Neural cell (in vitro differentiated cells): ENCODE data around the gene NPTN. TPM values are rescaled to one million over a fixed set of nuclear protein-coding genes. Genes with fewer than 3 reads are reported as not detected.

ENCODE experiments used
- H2AFZ ChIP-seq: fragments of 200-600, 300-800 bp; sonication (generic), shearing (Covaris generic); 2 replicates; pipeline ENCODE4 v1.6.0; 2014; ENCODE audit warnings: low read depth, mild to moderate bottlenecking, antibody characterized with exemption, low read length, moderate library complexity
- H3F3A ChIP-seq: fragments of 200-600 bp; shearing (Covaris generic); 2 replicates; pipeline ENCODE4 v1.6.1; 2016; ENCODE audit warnings: mild to moderate bottlenecking, moderate library complexity, mixed read lengths, antibody characterized with exemption, low read length; ENCODE audit not compliant: insufficient read depth, poor library complexity, severe bottlenecking
- H3K27ac ChIP-seq: fragments of 200-600, 300-800 bp; sonication (generic), shearing (Covaris generic); 2 replicates; pipeline ENCODE4 v1.5.1; 2014; ENCODE audit warnings: mild to moderate bottlenecking, low read length, moderate library complexity
- H3K27me3 ChIP-seq: fragments of 300-800, 200-600 bp; sonication (generic), shearing (Covaris generic); 2 replicates; pipeline ENCODE4 v1.6.0; 2014; ENCODE audit warnings: mild to moderate bottlenecking, low read depth, low read length, moderate library complexity; ENCODE audit not compliant: insufficient read depth
- H3K36me3 ChIP-seq: fragments of 300-800, 200-600 bp; sonication (generic), shearing (Covaris generic); 2 replicates; pipeline ENCODE4 v1.5.1; 2014; ENCODE audit warnings: mild to moderate bottlenecking, antibody characterized with exemption, low read length, moderate library complexity; ENCODE audit not compliant: insufficient read depth
- H3K4me2 ChIP-seq: fragments of 300-800, 200-600 bp; sonication (generic), shearing (Covaris generic); 2 replicates; pipeline ENCODE4 v1.6.0; 2014; ENCODE audit warnings: mild to moderate bottlenecking, low read length
- H3K4me3 ChIP-seq: fragments of 300-800, 200-600 bp; sonication (generic), shearing (Covaris generic); 2 replicates; pipeline ENCODE4 v1.5.1; 2014; ENCODE audit warnings: mild to moderate bottlenecking, low read length, moderate library complexity
- H3K79me2 ChIP-seq: fragments of 200-600 bp; shearing (Covaris generic); replicated peaks from 2 replicates; pipeline ENCODE4 v1.6.0; 2014; ENCODE audit warnings: mild to moderate bottlenecking, low read length, moderate library complexity; ENCODE audit not compliant: insufficient read depth
- H3K9ac ChIP-seq: fragments of 300-800, 200-600 bp; sonication (generic), shearing (Covaris generic); 2 replicates; pipeline ENCODE4 v1.6.1; 2016; ENCODE audit warnings: mild to moderate bottlenecking, low read length, mixed read lengths
- H3K9me2 ChIP-seq: fragments of 200-600 bp; shearing (Covaris generic); 2 replicates; pipeline ENCODE4 v1.6.1; 2016; ENCODE audit warnings: mild to moderate bottlenecking, low read length, mixed read lengths; ENCODE audit not compliant: insufficient read depth
- H3K9me3 ChIP-seq: fragments of 200-600, 300-800 bp; sonication (generic), shearing (Covaris generic); 2 replicates; pipeline ENCODE4 v1.6.1; 2016; ENCODE audit warnings: mild to moderate bottlenecking, mixed run types, low read length, moderate library complexity, mixed read lengths
- H4K20me1 ChIP-seq: fragments of 200-600 bp; shearing (Covaris generic); 2 replicates; pipeline ENCODE4 v1.6.1; 2016; ENCODE audit warnings: mild to moderate bottlenecking, mixed run types; ENCODE audit not compliant: insufficient read depth
- EP300 ChIP-seq: fragments of 450-650 bp; conservative IDR thresholded peaks from 2 replicates; pipeline ENCODE4 v1.6.1; 2014; ENCODE audit warnings: antibody characterized with exemption, mild to moderate bottlenecking, moderate library complexity; ENCODE audit not compliant: poor library complexity, severe bottlenecking
- EZH2 ChIP-seq: fragments of 200-600, 300-800 bp; shearing (Covaris generic), sonication (generic); IDR thresholded peaks from 2 replicates; pipeline ENCODE4 v1.6.1; 2014; ENCODE audit warnings: antibody characterized with exemption, low read length, borderline replicate concordance, mild to moderate bottlenecking; ENCODE audit not compliant: insufficient read depth, poor library complexity, severe bottlenecking
- MXI1 ChIP-seq: fragments of 450-650 bp; conservative IDR thresholded peaks from 2 replicates; pipeline ENCODE4 v1.6.1; 2014; ENCODE audit warnings: antibody characterized with exemption, mild to moderate bottlenecking; ENCODE audit not compliant: poor library complexity, severe bottlenecking
- POLR2AphosphoS5 ChIP-seq: IDR thresholded peaks from 2 replicates; pipeline ENCODE4 v1.6.1; 2012
- RAD21 ChIP-seq: fragments of 450-650 bp; conservative IDR thresholded peaks from 2 replicates; pipeline ENCODE4 v1.6.1; 2014; ENCODE audit warnings: antibody characterized with exemption, mild to moderate bottlenecking, moderate library complexity
- SMC3 ChIP-seq: fragments of 450-650 bp; conservative IDR thresholded peaks from 2 replicates; pipeline ENCODE4 v1.6.1; 2014; ENCODE audit warnings: antibody characterized with exemption, mild to moderate bottlenecking, moderate library complexity; ENCODE audit not compliant: poor library complexity
- TAF1 ChIP-seq: IDR thresholded peaks from 2 replicates; pipeline ENCODE4 v1.6.1; 2012; ENCODE audit warnings: low read depth
- polyA plus RNA-seq: library from polyadenylated mRNA; depleted of rRNA; stranded (reverse); fragments of >200 nt; gene quantifications from 2 replicates; pipeline ENCODE4 v1.2.3, GENCODE V29; 2014
- TF ChIP-seq, protein P1 (sequence below): IDR thresholded peaks from 2 replicates; pipeline ENCODE4 v1.6.1; 2012; ENCODE audit warnings: borderline replicate concordance
- TF ChIP-seq, protein P2 (sequence below): fragments of 450-650 bp; IDR thresholded peaks from 2 replicates; pipeline ENCODE4 v1.5.1; 2014; ENCODE audit warnings: antibody characterized with exemption, mild to moderate bottlenecking, moderate library complexity; ENCODE audit not compliant: poor library complexity, severe bottlenecking

The NPTN gene
- polyA plus RNA-seq, 1 donor from 2014 or later = 237 TPM

DNA sequence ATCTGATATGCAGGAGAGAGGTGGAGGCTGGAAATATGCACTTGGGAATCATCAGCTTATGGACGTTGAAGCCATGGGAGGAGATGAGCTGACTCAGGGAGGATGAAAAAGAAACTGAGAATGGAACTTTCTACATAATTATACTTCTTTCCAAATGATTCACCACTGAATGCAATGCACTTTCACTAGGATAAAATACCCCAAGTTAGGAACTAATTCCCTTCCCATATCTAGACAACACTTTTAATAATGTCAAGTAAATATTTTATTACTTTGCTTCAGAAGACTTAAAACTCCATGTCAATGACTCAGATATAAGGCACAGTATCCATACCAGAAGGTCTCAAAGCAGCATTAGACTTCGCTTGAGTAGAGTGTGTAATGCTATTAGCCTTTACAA is 24.2 kb downstream of the NPTN start:
- Histone ChIP-seq H3K9ac (no peak overlapping the region), H3K27ac (no peak overlapping the region), H2AFZ (no peak overlapping the region), H3K27me3 (no peaks in the 10 kb centered on the region), H3F3A (no peaks in the 10 kb centered on the region), H3K79me2 (peaks cover 59% of the 10 kb centered on the region), H3K4me2 (no peak overlapping the region), H3K4me3 (no peak overlapping the region), H3K9me3 (no peaks in the 10 kb centered on the region), H3K36me3 (no peaks in the 10 kb centered on the region), H3K9me2 (no peaks in the 10 kb centered on the region), H4K20me1 (no peaks in the 10 kb centered on the region)
- TF ChIP-seq SMC3 (no peak), POLR2AphosphoS5 (no peak), TAF1 (no peak), RAD21 (no peak)
- TF ChIP-seq, protein P1, sequence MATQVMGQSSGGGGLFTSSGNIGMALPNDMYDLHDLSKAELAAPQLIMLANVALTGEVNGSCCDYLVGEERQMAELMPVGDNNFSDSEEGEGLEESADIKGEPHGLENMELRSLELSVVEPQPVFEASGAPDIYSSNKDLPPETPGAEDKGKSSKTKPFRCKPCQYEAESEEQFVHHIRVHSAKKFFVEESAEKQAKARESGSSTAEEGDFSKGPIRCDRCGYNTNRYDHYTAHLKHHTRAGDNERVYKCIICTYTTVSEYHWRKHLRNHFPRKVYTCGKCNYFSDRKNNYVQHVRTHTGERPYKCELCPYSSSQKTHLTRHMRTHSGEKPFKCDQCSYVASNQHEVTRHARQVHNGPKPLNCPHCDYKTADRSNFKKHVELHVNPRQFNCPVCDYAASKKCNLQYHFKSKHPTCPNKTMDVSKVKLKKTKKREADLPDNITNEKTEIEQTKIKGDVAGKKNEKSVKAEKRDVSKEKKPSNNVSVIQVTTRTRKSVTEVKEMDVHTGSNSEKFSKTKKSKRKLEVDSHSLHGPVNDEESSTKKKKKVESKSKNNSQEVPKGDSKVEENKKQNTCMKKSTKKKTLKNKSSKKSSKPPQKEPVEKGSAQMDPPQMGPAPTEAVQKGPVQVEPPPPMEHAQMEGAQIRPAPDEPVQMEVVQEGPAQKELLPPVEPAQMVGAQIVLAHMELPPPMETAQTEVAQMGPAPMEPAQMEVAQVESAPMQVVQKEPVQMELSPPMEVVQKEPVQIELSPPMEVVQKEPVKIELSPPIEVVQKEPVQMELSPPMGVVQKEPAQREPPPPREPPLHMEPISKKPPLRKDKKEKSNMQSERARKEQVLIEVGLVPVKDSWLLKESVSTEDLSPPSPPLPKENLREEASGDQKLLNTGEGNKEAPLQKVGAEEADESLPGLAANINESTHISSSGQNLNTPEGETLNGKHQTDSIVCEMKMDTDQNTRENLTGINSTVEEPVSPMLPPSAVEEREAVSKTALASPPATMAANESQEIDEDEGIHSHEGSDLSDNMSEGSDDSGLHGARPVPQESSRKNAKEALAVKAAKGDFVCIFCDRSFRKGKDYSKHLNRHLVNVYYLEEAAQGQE = no peak
- TF ChIP-seq, protein P2, sequence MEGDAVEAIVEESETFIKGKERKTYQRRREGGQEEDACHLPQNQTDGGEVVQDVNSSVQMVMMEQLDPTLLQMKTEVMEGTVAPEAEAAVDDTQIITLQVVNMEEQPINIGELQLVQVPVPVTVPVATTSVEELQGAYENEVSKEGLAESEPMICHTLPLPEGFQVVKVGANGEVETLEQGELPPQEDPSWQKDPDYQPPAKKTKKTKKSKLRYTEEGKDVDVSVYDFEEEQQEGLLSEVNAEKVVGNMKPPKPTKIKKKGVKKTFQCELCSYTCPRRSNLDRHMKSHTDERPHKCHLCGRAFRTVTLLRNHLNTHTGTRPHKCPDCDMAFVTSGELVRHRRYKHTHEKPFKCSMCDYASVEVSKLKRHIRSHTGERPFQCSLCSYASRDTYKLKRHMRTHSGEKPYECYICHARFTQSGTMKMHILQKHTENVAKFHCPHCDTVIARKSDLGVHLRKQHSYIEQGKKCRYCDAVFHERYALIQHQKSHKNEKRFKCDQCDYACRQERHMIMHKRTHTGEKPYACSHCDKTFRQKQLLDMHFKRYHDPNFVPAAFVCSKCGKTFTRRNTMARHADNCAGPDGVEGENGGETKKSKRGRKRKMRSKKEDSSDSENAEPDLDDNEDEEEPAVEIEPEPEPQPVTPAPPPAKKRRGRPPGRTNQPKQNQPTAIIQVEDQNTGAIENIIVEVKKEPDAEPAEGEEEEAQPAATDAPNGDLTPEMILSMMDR = no peak

DNA sequence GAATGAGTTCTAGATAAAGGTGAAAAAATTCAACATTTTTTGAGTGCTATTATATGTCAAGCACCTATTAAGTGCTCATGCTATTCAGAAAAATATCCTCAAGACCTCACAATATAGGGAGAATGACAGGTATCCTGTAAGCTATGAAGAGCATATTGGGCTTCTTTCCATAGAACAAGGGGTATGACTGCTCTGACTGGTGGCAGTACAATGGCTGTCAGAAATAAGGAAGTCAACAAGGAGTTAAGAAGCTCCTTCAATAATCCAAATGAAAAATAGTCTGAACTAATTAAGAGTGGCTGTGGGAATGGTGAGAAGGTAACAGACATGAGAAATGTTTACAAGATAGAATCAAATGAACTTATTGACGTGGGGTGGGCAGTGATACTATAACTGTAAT is 24.7 kb downstream of the NPTN start:
- Histone ChIP-seq H3K27me3 (no peaks in the 10 kb centered on the region), H3K27ac (no peak overlapping the region), H4K20me1 (no peaks in the 10 kb centered on the region), H2AFZ (no peak overlapping the region), H3K9ac (no peak overlapping the region), H3K36me3 (no peaks in the 10 kb centered on the region), H3K79me2 (peaks cover 62% of the 10 kb centered on the region), H3K4me3 (no peak overlapping the region), H3K4me2 (no peak overlapping the region), H3K9me2 (no peaks in the 10 kb centered on the region), H3F3A (no peaks in the 10 kb centered on the region), H3K9me3 (no peaks in the 10 kb centered on the region)
- TF ChIP-seq POLR2AphosphoS5 (no peak), MXI1 (no peak), SMC3 (no peak), EZH2 (no peak), TAF1 (no peak), RAD21 (no peak), EP300 (no peak)
- TF ChIP-seq, protein P2 = no peak
- TF ChIP-seq, protein P1 = no peak
